NOMO-1 (cell line): Measurements from ENCODE around the gene LBX2.
"Not testable (repeated sequence)": the region's sequence is repeated elsewhere in the genome, so short reads cannot be mapped to it uniquely, and the experiment has no call there.

Experiments
- DNase-seq, 2 experiments: peaks; one replicate each; lab custom pipeline; 2025; ENCODE audit not compliant: unreplicated experiment in 2 of 2; lab: John Stamatoyannopoulos, UW

LBX2 gene

GRCh38 chr2:74459503-74460118 lies 39.8 kb downstream of the LBX2 start:
- DNase-seq, result not testable (repeated sequence)

- no peak for DNase-seq
These were observed 40.5 kb downstream of the LBX2 start for GRCh38 chr2:74458938-74459363.

- peak; percentile 99 for DNase-seq
These were observed 41.1 kb downstream of the LBX2 start, which contains the start of gene WBP1 for GRCh38 chr2:74458132-74458937. WBP1 (plus strand) TSS chr2:74458438; CDS start chr2:74458603, 165 bp downstream.

- peak in 1 of 2 experiments; percentile 63 for DNase-seq
These were observed 41.8 kb downstream of the LBX2 start for GRCh38 chr2:74457549-74458131.

- peak in 1 of 2 experiments; percentile 51 for DNase-seq
These were observed 42.3 kb downstream of the LBX2 start for GRCh38 chr2:74457129-74457548.

- DNase-seq, result peak; percentile 95 to 96
These were observed 44.5 kb downstream of the LBX2 start, which contains the start of gene INO80B for GRCh38 chr2:74454654-74455511. INO80B (plus strand) TSS chr2:74455087; CDS start chr2:74455117, 30 bp downstream.

- no peak for DNase-seq
These were observed 48.7 kb downstream of the LBX2 start for GRCh38 chr2:74450570-74451190.

- DNase-seq, result no peak
These were observed 50.6 kb downstream of the LBX2 start for GRCh38 chr2:74448771-74449170.
